Sigmoid colon (tissue), 7 donors: Measurements from ENCODE around the gene EXOSC9. TPM values are rescaled to one million over a fixed set of nuclear protein-coding genes. Genes with fewer than 3 reads are reported as not detected.

Experiments used
- DNase-seq: peaks from one replicate; pipeline ENCODE4 v3.0.0-alpha.2; 2019
- H3K27ac ChIP-seq, 4 donors: fragments of 200-600 bp; sonication (generic); one replicate each; pipeline ENCODE4 v1.5.1; 2016 to 2019; ENCODE audit warnings: mild to moderate bottlenecking in 1 of 4
- H3K27me3 ChIP-seq, 3 donors: fragments of 200-600 bp; sonication (generic); one replicate each; pipeline ENCODE4 v1.5.1; 2019; ENCODE audit warnings: mild to moderate bottlenecking in 1 of 3
- H3K36me3 ChIP-seq, 4 donors: fragments of 200-600 bp; sonication (generic); one replicate each; pipeline ENCODE4 v1.5.1; 2016 to 2019
- H3K4me1 ChIP-seq, 4 donors: fragments of 200-600 bp; sonication (generic); one replicate each; pipeline ENCODE4 v1.5.1; 2017 to 2019
- H3K4me3 ChIP-seq, 4 donors: fragments of 200-600 bp; sonication (generic); one replicate each; pipeline ENCODE4 v1.5.1; 2017 to 2019; ENCODE audit warnings: mild to moderate bottlenecking in 2 of 4, moderate library complexity in 1 of 4
- H3K9me3 ChIP-seq, 4 donors: fragments of 200-600 bp in 3 of 4; sonication (generic) in 3 of 4; one replicate each; pipeline versions ENCODE4 v1.5.1 to v1.6.1; 2013 to 2019
- EP300 ChIP-seq, 4 donors: sonication (generic); formaldehyde crosslinking; IDR thresholded peaks; one replicate each; pipeline ENCODE4 v1.6.1; 2017; ENCODE audit warnings: antibody characterized with exemption in 4 of 4
- POLR2A ChIP-seq, 2 donors: fragments of 450-650 bp; IDR thresholded peaks; one replicate each; pipeline ENCODE4 v1.6.1; 2016; ENCODE audit warnings: antibody characterized with exemption in 2 of 2, mild to moderate bottlenecking in 2 of 2, moderate library complexity in 2 of 2
- POLR2AphosphoS5 ChIP-seq, 4 donors: sonication (generic); formaldehyde crosslinking; IDR thresholded peaks; one replicate each; pipeline ENCODE4 v1.6.1; 2017; ENCODE audit warnings: antibody characterized with exemption in 4 of 4
- WGBS, 2 donors: extraction: QIAGEN DNeasy Blood & Tissue Kit; methylation state at CpG; one replicate each; pipeline ENCODE4 v1.1.7; 2013; 5-methylcytosine and 5-hydroxymethylcytosine counted together
- intact Hi-C: fragments of 100-400 bp; cut with DNase I; formaldehyde crosslinking; loops from one replicate; pipeline ENCODE4 v1.15.1; 2023
- polyA plus RNA-seq, 3 donors: library from polyadenylated mRNA; stranded (reverse); fragments of 200-250 nt; gene quantifications; one replicate each; pipeline ENCODE4 v1.2.3, GENCODE V29; 2013
- total RNA-seq, 4 donors: library from RNA; depleted of rRNA; stranded (reverse); fragments of >200 nt; gene quantifications; one replicate each; pipeline ENCODE4 v1.1.0, GENCODE V29; 2016
- TF ChIP-seq, protein P1 (sequence below), 4 experiments: fragments of 450-650 bp in 3 of 4; fragments of 200-600 bp in 1 of 4; IDR thresholded peaks; one replicate each; pipeline ENCODE4 v1.5.1; 2016 to 2019; ENCODE audit warnings: antibody characterized with exemption in 4 of 4, mild to moderate bottlenecking in 3 of 4, moderate library complexity in 2 of 4
- donor health status: healthy with polysubstance abuse.
- donor health status: Bipolar disorder and iron deficiency.
- donor health status: healthy.

The EXOSC9 gene
- total and polyA plus RNA-seq, 7 donors: 8.3 to 25.3 (median 16.2) TPM

DNA sequence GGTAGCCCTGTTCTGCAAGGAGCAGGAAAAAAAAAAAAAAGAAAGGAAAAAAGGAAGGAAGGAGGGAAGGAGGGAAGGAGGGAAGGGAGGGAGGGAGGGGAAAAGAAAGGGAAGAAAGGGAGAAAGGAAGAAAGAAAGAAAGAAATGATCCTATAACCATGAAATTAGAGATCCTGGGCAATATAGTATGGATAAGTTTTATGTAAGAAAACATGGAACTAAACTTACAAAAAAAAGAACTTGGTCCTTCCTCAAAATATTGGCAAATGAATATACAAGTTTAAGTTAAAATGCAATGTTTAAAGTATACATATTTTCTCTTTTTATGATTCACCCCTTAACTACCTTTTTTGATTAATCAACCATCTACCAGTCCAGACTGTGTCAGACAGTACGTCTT lies 50.2 kb downstream of the EXOSC9 start:
- Histone ChIP-seq H3K27me3 (no peaks in the 10 kb centered on the region), H3K4me1 (no peaks in the 10 kb centered on the region), H3K9me3 (no peaks in the 10 kb centered on the region), H3K27ac (no peak overlapping the region), H3K4me3 (no peak overlapping the region), H3K36me3 (peaks cover 0 to 58% (median 6%) of the 10 kb centered on the region in 4 donors)
- no peak for DNase-seq
- TF ChIP-seq, protein P1, sequence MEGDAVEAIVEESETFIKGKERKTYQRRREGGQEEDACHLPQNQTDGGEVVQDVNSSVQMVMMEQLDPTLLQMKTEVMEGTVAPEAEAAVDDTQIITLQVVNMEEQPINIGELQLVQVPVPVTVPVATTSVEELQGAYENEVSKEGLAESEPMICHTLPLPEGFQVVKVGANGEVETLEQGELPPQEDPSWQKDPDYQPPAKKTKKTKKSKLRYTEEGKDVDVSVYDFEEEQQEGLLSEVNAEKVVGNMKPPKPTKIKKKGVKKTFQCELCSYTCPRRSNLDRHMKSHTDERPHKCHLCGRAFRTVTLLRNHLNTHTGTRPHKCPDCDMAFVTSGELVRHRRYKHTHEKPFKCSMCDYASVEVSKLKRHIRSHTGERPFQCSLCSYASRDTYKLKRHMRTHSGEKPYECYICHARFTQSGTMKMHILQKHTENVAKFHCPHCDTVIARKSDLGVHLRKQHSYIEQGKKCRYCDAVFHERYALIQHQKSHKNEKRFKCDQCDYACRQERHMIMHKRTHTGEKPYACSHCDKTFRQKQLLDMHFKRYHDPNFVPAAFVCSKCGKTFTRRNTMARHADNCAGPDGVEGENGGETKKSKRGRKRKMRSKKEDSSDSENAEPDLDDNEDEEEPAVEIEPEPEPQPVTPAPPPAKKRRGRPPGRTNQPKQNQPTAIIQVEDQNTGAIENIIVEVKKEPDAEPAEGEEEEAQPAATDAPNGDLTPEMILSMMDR (IDR thresholded peaks at IDR 0.05): no peak
- TF ChIP-seq POLR2AphosphoS5 (IDR thresholded peaks at IDR 0.05) (no peak), EP300 (IDR thresholded peaks at IDR 0.05) (no peak), POLR2A (IDR thresholded peaks at IDR 0.05) (no peak)
- intact Hi-C loops: no loop called here
- WGBS, 2 donors: 94 to 97% methylated on average over 1 of the region's 1 CpG

DNA sequence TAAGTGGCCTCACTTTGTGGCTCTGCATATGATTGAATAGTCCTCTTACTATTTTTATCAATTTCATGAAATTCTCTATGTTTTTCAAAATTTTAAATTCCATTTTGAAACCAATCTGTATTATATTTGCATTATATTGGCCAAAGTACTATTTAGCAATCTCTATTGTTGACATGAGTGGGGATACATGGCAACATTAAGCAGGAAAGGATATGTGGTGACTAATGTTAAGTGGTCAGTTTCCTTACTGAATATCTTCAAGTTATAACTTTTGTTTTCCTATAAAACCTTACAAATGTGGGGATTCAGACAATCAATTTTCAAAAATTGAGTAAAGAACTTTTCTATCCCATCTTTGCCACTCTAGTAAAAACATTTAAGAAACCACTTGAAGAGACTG lies 59.0 kb downstream of the EXOSC9 start:
- no peak overlapping the region for H3K4me3 ChIP-seq
- peaks cover 0 to 60% (median 4%) of the 10 kb centered on the region in 4 donors for H3K36me3 ChIP-seq
- H3K4me1 ChIP-seq: no peaks in the 10 kb centered on the region
- DNase-seq: no peak
- H3K9me3 ChIP-seq: no peaks in the 10 kb centered on the region
- no peak overlapping the region for H3K27ac ChIP-seq
- intact Hi-C loops: no loop called here
- TF ChIP-seq, protein P1 (IDR thresholded peaks at IDR 0.05): no peak
- TF ChIP-seq POLR2A (IDR thresholded peaks at IDR 0.05) (no peak), EP300 (IDR thresholded peaks at IDR 0.05) (no peak), POLR2AphosphoS5 (IDR thresholded peaks at IDR 0.05) (no peak)
- no peaks in the 10 kb centered on the region for H3K27me3 ChIP-seq

DNA sequence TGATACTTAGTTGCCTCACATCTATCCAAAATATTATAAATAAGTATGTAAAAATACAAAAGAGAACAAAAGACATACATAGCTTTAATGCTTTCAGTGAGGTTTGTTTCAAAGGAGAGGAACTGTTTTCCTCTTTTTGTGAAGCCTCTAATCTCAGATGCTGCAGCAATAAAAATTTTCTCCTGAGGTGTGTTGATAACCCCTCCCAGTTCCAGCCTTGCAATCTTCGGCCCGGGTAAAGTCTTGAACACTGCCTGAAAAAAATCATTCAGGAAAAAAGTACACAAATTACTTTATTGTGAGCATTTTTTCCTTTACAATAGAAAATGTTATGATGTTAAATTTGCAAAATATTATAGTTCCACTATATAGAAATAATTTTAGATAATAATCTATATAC lies 60.3 kb downstream of the EXOSC9 start:
- intact Hi-C loops: no loop called here
- Histone ChIP-seq H3K4me1 (no peaks in the 10 kb centered on the region), H3K36me3 (peaks cover 0 to 62% (median 4%) of the 10 kb centered on the region in 4 donors), H3K27me3 (no peaks in the 10 kb centered on the region), H3K4me3 (no peak overlapping the region), H3K9me3 (no peaks in the 10 kb centered on the region), H3K27ac (no peak overlapping the region)
- WGBS, 2 donors: 19 to 70% methylated on average over 2 of the region's 2 CpGs
- no peak for DNase-seq
- TF ChIP-seq, protein P1 (IDR thresholded peaks at IDR 0.05): no peak
- TF ChIP-seq POLR2A (IDR thresholded peaks at IDR 0.05) (no peak), POLR2AphosphoS5 (IDR thresholded peaks at IDR 0.05) (no peak), EP300 (IDR thresholded peaks at IDR 0.05) (no peak)

DNA sequence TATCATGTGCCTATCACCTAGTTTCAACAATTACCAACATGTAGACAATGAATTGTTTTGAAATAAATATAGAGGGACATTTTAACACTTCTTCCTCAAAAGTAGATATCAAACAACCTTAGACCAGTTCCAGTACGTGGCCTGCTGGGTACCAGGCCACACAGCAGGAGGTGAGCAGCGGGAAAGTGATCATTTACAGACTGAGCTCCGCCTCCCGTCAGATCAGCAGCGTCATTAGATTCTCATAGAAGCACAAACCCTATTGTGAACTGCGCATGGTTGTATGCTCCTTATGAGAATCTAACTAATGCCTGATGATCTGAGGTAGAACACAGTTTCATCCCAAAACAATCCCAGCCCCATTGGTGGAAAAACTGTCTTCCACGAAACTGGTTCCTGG lies 62.7 kb downstream of the EXOSC9 start:
- peaks cover 0 to 63% (median 2%) of the 10 kb centered on the region in 4 donors for H3K36me3 ChIP-seq
- H3K27me3 ChIP-seq: no peaks in the 10 kb centered on the region
- DNase-seq: no peak
- peaks cover 0 to under 1% (median 0%) of the 10 kb centered on the region in 4 donors for H3K4me1 ChIP-seq
- no peak overlapping the region for H3K27ac ChIP-seq
- TF ChIP-seq, protein P1 (IDR thresholded peaks at IDR 0.05): no peak
- TF ChIP-seq EP300 (IDR thresholded peaks at IDR 0.05) (no peak), POLR2AphosphoS5 (IDR thresholded peaks at IDR 0.05) (no peak), POLR2A (IDR thresholded peaks at IDR 0.05) (no peak)
- WGBS, 2 donors: 88 to 92% methylated on average over 7 of the region's 7 CpGs
- no peaks in the 10 kb centered on the region for H3K9me3 ChIP-seq
- H3K4me3 ChIP-seq: no peak overlapping the region
- intact Hi-C loops: no loop called here

Other genes with a start within 250 kb of the EXOSC9 start
- gene ANXA5, start 104.3 kb upstream of the EXOSC9 start, total RNA-seq: 100 to 1,000 TPM; 152 to 224 (median 180) TPM
- gene ANXA5, start 104.3 kb upstream of the EXOSC9 start, polyA plus RNA-seq: 100 to 1,000 TPM; 113 to 145 (median 121) TPM
- 1 to 10 TPM in 1 of 4 donors, under 1 TPM in 2, not detected in 1; 0.54 to 1.1 (median 0.66) TPM for gene SMIM43, start 36.2 kb upstream of the EXOSC9 start, total RNA-seq
- under 1 TPM in 1 of 3 donors, not detected in 2; 0.44 TPM for gene SMIM43, start 36.2 kb upstream of the EXOSC9 start, polyA plus RNA-seq
- gene CCNA2, start 22.6 kb downstream of the EXOSC9 start, total RNA-seq: 1 to 10 TPM; 2.1 to 2.3 (median 2.2) TPM
- gene CCNA2, start 22.6 kb downstream of the EXOSC9 start, polyA plus RNA-seq: 10 to 100 TPM in 2 of 3 donors, 1 to 10 TPM in 1; 3.0 to 22.8 (median 10.9) TPM
- gene BBS7, start 69.2 kb downstream of the EXOSC9 start, total RNA-seq: 10 to 100 TPM; 12.7 to 14.6 (median 13.6) TPM
- 10 to 100 TPM in 1 of 3 donors, 1 to 10 TPM in 2; 8.4 to 12.3 (median 9.6) TPM for gene BBS7, start 69.2 kb downstream of the EXOSC9 start, polyA plus RNA-seq
- gene TRPC3, start 150.7 kb downstream of the EXOSC9 start, total RNA-seq: 1 to 10 TPM in 1 of 4 donors, under 1 TPM in 3; 0.33 to 1.1 (median 0.59) TPM
- under 1 TPM in 1 of 3 donors, not detected in 2; 0.12 TPM for gene TRPC3, start 150.7 kb downstream of the EXOSC9 start, polyA plus RNA-seq